GM12874 (cell line): ENCODE data around the gene MUSK.

Source experiments
- CTCF ChIP-seq: IDR thresholded peaks from 2 replicates; pipeline ENCODE4 v1.5.1; 2011; ENCODE audit warnings: low read depth, mild to moderate bottlenecking, control low read depth, low read length, moderate library complexity; ENCODE audit not compliant: insufficient read depth

MUSK gene

DNA sequence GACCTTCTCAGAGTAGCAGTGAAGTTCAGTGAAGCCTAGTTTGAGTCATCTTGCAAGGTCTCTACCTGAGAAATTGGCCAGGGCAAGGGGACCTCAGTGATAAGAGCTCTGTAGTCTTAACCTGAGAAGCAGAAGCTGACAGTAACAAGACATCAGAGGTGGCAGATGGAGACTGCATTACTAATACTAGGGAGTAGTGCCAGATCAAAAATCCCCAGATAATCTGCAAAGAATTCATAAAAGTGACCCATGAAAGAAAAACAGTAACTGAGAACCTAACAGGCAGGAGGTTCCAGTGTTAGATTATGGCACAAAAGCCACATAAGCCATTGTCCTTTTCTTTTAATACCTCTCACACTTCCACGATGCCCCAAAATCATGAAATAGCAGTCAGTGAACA is 175.5 kb downstream of the MUSK start:
- TF ChIP-seq CTCF = no peak

GRCh38 chr9:110846215-110846614 is 177.6 kb downstream of the MUSK start:
- TF ChIP-seq CTCF = no peak

DNA sequence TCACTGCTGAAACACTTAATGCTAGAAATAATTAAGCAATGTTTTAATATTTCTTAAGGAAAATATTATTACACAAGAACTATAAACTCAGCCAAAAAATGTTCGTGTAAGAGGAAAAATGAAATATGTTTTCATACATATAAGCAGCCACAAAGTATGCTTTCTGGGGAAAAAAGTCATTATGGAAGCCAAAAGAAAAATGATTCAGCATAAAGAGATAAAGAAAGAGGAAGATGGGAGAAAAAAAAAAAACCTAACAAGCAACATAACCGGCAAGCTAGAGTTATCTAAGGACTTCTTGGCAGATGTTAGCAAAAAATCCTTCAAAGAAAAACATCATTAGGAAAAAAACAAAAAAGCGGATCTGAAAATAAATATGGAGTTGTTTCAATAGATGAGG is 179.1 kb downstream of the MUSK start:
- no peak for TF ChIP-seq CTCF

DNA sequence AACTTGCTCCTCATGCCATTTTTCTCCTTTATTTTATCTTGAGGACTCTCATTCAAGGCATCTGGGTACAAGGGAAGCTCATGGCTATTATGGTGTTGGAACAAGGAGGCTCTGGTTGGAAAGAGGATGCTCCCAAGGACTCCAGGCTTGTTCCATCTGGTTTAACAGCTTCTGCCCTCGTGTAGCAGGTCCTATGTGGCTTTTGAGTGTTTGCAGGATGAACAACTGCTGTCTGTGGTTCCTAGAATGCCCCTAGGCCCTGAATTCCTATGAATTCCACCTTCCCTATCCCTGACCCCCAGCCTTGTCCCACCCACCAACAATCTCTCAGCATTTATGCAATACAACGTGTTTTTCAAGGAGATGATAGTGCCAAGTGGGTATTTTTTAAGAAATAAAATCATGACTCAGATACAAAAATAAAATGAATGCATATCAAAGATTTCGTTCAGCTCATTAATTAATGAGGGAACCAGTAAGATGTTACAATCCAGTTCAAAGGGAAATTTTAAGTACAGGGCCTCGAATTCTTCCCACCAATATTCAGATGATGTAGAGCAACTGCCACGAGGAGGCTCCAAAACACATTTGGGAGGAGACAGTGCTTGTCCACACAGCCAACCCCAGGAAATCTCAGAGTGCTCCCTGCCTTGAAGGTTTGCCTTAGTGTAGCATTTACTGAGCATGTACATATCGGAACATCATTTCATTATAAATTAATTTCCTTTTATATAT is 182.0 kb downstream of the MUSK start:
- no peak for TF ChIP-seq CTCF
